ENCODE data around the gene RASSF4.

Gene RASSF4

DNA sequence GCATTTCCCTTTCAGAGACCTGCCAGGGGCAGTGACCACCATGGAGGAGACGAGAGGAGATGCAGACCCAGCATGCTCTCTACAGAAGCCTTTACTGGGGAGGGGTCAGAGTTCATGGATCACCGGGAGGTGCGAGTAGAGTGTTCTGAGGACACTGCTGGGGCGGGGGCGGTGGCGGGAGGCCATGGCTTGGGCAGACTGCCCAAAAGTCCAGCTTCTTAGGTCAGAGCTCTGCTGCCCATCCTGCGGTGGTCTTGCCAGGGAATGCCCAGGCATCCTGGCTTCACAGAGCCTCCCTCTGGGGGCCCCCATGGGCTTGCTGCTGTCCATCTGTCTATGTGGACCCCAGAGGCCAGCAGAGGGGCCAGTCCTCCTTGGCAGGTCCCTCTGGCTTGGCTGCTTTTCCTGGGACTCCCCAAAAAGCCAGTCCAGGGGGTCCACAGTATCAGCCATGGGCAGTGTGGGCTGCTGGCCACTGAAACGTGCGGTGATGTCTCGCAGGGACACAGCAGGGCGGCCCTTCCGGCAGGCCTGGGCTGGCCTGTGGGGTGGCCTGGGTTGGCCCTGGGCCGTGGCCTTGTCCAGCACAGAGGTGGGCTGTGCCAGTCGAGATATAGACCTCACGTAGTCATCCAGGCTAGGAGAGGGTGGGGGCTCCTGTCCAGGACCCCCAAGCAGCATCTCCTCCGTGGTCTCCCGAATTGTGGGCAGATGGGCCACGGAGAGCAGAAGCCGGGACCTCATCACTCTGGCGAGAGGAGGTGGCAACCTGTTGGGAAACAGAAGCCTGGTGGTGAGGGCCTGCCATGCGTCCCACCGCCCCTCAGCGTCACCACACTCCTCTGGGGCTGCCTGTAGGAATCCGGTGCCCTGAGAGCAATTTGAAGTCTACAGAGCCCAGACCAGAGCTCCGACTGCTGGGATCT lies 17.9 kb downstream of the RASSF4 start:
- FAIRE-seq, result no peak

DNA sequence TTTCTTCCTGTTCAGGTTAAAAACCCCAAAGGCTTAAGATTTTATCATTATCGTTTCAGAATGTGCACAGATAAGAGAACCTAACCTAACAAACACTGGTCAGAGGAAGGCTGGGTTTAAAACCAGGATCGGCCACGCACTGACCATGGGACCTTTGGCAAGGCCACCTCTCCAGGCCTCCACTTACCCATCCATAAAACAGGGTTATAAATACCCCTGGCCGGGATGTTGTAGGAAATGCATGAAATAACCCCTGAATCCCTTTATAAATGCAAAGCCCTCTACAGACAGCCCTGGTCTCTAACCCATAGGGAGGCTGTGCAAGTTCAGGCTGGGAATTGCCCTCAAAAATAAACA lies 18.6 kb downstream of the RASSF4 start:
- no peak for FAIRE-seq

DNA sequence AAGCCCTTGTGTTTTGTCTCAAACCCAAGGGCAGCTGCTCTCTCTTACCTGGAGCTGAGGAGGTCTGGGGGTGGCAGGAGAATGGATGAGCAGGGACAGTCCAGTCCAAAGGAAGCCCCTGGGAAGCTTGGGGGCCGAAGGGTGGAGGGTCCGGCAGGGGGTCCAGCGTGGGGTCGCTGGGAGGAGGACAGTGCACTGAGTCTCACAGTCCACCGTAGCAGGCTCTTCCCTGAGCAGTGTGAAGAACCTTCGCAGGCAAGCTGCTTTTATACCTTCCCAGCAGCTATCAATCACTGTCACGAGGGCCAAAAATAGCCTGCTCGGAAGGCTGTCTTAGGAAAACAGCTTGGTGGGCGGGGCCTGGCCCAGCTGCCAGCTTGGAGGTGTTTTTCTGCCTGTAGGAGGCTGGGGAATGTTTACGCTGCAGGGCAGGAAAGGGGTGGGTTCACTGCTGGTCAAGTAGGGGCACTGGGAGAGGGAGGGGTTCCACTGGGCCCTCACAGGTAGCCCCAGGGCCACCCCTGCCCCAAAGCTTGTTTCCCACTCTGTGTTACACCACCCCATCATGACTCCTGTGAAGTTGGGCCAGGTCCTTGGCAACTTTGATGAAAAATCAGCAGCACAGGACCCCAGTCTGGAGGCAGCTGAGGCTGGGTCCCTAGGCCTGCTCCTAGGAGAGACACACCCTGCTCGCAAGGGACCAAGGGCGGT lies 19.1 kb downstream of the RASSF4 start, which contains the start of gene DEPP1:
Gene DEPP1, minus strand, starts transcription at position 240 of the 711 bp plus-strand sequence. CDS start 779 bp downstream, outside the sequence.
- FAIRE-seq, result no peak

DNA sequence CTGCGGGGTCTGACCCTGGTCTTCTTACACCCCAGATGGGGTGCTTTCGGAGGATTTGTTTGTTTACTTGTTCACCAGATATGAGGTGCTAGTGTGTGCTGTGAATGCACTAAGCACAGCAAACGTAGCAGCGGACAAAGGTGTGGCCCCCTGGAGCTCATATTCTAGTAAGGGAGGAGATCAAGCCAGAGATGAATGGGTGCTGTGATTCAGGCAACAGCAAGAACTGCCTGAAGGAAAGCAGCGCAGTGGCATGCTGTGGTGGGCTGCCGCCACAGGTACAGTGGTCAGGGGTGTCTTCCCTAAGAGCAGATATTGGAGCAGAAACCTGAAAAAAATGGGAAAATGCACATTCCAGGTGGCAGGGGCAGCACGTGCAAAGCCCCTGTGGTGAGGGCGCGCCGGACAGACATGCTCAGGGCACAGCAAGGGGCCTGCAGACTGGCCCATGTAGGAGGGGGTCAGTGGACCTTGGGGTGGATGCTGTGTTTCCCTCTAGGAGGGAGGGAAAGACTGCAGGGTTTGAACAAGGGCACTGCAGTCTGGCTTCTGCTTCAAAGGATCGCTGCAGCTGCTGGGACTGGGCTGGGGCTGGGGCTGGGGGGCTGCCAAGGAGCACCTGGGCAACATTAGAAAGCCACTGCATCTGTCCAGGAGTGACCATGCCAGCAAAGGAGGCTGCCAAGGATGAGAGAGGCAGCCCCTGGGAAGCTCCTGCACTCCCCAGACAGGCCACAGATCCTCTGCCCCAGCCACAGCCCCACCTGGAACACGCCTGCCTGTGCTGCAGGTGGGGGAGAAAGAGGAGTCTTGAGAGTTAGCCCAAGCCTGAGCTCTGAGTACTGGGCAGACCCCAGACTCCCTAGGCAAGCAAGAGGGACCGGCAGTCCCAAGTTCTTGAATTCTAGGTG lies 19.9 kb downstream of the RASSF4 start:
- no peak for FAIRE-seq

DNA sequence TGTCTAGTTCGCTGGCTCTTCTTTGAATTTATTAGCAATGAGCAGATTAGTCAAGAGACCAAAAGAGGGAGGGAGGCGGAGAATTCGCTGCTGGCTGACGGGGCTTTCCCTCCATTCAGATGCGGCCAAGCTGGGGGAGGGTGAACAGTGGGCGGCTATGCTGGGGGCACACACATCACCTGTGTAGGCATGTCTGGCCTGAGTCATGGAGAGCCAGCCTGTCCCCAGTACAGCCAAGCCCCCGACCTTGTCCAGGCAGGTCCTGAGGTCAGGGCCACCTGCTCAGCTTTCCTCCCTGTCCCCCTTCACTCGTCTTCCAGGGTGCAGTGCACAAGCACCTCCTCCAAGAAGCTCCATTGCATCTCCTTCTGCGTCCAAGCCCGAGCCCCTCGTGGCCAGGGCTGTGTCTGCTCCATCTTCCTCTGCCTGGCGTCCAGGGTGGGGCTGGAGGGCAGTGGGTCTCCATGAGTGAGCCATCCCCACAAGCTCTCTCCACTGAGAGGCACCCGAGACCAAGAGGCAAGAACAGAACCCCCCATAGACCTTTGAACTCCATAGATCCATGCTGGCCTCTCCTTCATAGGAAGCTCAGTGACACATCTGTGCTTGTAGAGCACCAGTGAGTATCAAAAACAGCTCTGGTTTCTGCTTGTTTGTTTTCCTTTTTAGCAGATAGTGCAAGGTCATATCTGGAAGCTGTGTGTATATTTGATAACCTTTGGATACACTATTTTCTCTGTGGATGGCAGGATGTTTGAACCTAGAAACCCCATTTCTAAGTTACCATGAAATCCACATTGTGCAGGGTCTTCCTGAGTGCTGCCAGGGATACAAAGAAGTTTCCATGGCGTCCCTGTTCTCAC lies 20.9 kb downstream of the RASSF4 start:
- no peak for FAIRE-seq

DNA sequence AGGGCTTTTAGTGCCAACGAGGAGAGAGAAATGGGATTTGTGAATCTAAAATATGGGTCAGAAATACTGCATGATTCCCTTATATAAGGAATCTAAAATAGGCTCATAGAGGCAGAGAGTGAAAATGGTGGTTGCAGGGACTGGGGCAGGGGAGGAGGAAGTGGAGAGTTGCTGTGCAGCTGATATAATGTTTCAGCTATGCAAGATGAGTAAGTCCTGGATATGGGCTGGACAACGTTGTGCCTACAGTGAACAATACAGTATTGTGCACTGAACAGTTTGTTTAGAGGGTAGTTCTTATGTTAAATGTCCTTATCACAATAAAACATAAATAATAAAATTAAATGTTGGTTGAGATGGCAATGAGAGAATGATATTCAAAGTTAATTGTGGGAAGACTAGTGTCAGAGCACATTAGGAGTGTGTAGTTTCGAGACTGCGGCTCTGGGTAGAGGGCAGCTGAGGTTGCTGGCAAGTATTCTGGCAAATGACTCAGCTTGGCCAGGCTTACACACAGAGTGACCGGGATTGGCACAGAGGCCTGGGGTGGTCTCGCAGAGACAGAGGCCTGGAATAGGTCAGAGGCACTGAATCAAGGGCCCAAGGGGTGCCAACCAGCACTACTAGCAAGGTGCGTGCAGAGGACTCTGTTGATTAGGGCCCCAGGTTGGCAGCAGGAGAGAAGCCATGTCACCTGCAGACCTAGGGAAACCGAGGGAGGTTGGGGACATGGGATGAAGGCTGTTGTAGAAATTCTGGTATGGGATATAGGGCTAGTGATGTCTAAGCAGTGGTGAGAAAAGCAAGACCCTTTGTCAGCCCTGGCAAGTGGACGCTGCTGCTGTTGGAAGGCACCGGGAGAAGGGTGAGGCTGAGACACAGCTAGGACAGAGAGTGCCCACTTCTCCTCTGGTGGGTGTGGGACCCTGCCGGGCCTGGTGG lies 21.8 kb downstream of the RASSF4 start:
- FAIRE-seq, result no peak

DNA sequence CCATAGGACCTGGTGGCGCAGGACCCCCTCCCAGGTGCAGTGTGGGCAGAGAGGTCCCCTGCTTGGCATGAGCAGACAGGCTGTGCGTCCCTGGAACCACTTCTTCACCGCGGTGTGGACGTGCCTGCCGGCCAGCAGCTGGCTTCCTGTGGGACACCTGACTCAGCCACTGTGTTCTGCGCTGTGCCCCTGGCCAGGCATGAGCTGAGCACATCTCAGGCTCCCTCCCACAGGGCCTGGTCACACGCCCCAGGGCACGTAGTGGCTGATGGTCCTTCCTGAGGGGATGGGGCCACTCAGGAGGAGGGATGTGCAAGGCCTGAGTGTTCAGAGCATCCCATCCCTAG lies 22.5 kb downstream of the RASSF4 start:
- FAIRE-seq, result no peak

DNA sequence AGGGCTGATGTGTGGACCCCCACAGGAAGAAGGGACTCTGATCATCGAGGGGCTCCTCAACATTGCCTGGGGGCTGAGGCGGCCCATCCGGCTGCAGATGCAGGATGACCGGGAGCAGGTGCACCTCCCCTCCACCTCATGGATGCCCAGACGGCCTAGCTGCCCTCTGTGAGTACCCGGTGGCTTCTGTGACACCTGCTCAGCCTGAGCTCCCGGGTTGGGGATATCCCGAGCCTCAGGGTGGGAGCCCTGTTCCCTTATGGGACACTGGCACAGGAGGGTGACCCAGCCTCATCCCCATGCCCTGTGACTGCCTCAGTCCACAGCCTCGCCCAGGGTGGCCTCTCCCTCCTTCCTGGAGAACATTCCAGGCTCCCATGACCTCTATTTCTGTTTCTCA lies 22.9 kb downstream of the RASSF4 start:
- no peak for FAIRE-seq

DNA sequence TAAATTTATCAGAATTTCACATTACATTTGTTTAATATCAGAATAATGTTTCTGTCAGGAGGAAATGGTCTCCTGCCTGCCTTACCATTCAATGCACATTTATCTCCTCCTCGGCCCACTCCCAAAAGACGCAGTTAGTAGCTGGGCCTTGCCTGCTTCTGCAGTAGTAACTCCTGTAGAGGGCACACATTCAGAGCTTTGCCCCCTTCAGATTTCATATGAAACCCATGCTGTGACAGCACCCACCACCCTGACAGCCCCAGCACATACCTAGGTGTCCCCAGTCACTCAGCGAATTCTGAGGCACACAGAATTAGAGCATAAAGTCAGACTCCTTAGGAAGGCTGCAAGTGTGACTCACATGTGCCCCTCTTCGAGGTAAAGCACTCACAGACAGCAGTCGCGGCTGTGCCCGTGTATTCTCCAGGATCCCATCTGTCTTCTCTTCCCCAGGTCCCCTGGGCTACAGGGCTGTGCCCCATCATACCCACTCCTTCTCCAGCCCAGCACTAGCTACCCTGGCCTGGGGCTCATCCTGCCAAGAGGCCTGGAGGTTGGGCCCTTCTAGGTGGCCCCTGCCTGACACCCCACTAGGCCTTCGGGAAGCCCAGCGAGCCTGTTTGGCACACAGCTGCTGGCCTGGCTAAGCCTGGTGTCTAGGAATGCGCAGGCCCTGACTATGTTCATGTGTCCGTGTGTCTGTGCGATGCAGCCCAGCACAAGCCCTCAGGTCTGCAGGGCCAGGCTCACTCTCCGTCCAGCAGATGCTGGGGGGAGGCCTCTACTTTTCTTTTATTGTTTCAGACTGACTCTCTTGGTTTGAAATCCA lies 23.7 kb downstream of the RASSF4 start:
- no peak for FAIRE-seq

DNA sequence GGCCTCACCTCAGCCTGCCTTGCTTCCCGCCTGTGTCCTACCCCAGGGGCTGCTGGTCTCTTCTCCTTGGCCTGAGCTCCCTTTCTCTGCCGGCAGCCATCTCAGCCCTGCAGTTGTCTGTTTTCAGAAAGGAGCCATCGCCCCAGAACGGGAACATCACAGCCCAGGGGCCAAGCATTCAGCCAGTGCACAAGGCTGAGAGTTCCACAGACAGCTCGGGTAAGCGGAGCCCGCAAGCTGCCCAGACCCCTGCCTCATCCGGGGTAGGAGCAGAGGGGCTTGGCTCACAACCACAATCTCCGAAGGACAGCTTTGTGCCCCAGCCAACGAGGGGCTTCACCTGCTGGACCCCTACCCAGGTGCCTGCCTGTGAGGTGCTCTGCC lies 24.3 kb downstream of the RASSF4 start:
- no peak for FAIRE-seq

DNA sequence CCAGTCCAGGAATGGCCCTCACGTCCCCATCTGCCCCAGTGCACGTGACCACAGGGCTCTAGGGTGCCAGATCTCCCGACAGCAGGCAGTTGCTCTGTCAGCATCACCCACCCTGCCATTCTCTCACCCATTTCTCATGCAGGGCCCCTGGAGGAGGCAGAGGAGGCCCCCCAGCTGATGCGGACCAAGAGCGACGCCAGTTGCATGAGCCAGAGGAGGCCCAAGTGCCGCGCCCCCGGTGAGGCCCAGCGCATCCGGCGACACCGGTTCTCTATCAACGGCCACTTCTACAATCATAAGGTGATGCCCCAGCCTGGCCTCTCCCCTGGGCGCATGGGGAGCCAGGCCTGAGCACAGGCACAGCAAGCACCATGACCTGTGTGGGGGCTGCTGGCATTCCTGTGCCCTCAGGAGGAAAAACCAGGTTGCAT lies 25.1 kb downstream of the RASSF4 start:
- FAIRE-seq, result no peak

DNA sequence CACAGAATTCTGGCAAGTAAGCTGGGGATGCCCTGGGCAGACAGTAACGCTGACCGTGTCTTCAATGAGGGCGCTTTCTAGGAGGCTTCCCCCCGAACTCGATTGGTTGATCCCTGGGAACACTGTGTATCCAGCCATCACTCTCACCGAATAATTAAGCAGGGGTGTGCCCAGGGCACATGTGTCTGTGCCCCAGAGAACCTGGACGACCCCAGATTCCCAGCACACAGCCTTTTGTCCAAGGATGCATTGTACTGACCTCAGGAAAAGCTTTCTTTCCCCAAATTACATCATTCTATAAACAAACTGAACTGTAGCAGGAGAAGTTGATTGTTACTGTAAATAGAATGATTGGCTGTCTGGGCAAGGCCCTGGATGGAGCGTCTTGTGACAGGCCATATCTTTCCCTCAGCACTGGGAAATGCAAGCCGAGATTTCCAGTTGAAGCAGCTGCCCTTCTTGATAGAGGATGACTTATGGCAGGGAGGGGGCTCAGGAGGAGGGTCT lies 25.6 kb downstream of the RASSF4 start:
- FAIRE-seq, result no peak

DNA sequence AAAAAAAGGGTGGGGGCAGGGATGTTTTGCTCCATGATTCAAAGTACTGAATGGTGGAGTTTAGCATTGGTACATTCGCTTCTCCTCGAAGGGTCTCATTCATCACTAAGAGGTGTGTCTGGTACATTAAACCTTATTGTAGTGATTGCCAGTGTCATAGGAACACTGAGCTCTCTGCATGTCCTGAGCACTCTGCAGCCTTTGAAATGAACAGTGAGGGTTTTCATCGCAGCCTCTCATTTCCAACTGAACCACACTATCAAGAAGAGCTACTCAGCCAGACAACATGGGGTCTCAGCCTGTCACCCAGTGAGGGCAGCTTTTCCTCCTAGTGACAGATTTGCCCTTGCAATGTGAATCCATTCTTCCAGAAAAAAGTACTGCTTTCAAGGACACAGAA lies 26.6 kb downstream of the RASSF4 start:
- no peak for FAIRE-seq

DNA sequence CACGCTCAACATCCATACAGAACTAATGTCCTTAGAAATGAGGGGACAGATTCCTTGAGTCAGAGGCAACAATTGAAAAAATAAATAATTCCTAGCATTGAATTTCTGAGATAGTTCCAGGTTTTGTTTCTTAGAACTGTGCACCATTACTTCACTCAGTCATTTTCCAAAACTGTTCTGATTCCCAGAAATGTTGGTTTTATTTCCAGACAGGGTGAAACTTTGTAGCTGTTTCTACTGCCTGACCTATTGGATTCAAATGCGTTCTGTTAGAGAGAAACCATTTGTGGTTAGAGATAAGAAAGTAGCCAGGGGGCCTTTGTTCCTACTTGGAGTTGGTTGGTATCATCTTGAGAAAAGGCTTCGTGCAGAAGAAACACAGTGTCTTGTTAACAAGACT lies 27.1 kb downstream of the RASSF4 start:
- FAIRE-seq, result no peak

DNA sequence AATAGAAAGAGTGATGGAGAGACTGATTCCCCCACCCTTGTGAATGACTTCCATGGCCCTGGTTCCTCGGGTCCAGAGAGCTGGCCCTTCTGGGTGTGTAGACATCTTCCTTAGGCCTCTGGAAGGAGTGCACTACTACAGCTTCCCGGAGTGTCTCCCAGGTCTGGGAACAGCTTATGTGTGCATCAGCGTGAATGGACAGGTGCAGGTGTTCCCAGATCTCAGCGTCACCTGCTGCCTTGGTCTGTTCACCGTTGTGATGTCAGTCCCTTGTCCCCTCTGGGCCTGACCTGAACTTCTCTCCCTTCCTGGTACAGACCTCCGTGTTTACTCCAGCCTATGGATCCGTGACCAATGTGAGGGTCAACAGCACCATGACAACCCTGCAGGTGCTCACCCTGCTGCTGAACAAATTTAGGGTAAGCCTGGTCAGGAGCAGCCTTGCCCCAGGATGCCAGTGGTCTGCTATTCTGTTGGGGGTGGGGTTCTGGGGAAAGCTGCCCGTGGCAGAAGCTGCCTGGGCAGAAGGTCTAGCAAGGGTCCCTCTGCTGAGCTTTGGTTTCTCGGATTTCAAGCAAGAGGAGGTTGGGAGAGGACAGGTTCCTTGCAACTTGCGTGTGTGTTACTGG lies 29.5 kb downstream of the RASSF4 start:
- FAIRE-seq, result no peak

DNA sequence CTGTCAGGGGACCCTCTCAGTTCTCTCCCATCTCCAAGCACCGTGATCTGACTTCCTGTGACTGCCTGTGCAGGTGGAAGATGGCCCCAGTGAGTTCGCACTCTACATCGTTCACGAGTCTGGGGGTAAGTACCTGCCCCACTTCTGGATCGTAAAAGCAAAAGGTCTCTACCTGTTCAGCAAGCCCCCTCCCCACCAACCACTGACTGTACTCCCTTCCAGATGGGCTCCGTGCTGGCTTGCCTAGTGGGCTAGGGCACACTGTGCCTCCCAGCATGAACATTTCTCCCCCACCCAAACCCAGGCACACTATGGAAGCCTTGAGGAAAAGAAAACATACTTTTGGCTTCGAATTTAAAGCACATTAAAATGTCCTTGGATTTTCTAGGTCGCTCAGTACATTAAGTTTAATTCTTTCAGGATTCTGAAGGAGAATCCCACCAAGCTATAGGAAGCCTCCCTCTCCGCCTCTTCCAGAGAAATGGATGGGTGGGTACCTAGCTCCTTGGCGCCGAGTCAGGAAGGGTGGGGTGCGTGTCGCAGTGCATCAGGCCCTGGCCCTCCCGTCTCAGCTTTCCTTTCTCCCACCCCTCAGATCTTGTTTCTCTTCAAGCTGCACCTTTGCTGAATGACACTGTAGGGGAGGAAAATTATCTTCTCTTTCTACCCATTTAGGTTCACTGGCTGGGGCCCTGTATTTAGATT lies 30.1 kb downstream of the RASSF4 start:
- FAIRE-seq, result no peak

DNA sequence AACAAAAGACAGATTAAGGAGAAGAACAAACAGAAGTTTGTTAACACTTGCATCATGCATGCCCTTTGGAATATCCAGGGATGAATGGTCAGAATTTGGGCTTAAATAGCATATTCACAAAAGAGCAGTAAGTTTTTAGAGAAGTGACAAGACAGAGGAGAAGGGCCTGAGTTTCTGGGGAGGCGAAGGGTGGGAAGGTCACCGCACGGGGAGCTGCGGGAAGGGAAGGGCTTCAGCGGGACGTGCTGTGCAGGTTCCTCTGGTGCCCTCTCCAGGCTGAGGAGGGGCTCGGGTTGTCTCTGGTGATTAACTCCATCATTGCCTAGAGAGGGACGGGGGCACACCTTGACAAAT lies 30.7 kb downstream of the RASSF4 start:
- FAIRE-seq, result no peak

DNA sequence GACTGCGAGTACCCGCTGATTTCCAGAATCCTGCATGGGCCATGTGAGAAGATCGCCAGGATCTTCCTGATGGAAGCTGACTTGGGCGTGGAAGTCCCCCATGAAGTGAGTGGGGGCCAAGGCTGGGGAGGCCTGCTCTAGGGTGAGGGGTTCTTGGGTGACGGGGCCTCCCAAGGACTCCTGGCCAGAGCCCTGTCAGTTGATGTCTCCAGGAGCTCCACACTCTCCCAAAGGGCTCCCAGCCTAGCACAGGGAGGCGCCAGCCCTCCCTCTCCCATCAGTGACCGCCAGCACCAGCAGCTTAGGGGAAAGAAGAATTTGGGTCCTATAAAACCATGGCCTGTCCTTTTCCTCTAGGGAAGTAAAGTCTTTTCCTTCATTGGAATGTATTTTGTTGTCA lies 31.4 kb downstream of the RASSF4 start:
- no peak for FAIRE-seq

DNA sequence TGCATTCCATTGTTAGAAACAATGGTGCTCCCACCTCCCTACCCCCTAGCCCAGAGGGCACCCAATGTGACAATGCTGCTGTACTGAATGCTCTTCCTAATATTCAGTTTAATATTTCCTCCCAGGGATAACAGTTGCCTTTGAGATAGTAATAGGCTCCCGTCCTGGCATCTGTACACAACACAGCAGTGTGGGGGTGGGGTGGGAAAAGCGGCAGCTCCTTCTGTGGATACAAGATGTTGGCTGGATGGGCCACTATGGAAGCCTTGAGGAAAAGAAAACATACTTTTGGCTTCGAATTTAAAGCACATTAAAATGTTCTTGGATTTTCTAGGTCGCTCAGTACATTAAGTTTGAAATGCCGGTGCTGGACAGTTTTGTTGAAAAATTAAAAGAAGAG lies 32.0 kb downstream of the RASSF4 start:
- no peak for FAIRE-seq

All from G401.6 (cell line).